ENCODE data around the gene P2RX7.

Gene P2RX7

DNA sequence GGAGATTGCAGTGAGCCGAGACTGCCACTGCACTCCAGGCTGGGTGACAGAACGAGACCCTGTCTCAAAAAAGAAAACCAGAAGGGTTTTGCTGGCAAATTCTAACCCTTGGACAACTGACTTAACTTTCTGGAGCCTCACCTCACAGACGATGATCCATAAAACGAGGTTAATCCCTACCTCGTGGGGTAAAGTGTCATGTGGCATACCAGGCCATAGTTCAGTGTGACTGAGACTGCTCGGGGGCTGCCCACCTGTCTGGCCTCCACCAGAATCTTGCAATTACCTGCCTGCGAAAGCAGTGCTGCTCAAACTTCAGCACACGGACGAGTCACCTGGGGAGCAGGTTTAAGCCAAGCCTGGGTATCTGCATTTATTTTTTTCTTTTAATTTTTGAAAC is 104.1 kb downstream of the P2RX7 start:
- TF ChIP-seq, protein P1, sequence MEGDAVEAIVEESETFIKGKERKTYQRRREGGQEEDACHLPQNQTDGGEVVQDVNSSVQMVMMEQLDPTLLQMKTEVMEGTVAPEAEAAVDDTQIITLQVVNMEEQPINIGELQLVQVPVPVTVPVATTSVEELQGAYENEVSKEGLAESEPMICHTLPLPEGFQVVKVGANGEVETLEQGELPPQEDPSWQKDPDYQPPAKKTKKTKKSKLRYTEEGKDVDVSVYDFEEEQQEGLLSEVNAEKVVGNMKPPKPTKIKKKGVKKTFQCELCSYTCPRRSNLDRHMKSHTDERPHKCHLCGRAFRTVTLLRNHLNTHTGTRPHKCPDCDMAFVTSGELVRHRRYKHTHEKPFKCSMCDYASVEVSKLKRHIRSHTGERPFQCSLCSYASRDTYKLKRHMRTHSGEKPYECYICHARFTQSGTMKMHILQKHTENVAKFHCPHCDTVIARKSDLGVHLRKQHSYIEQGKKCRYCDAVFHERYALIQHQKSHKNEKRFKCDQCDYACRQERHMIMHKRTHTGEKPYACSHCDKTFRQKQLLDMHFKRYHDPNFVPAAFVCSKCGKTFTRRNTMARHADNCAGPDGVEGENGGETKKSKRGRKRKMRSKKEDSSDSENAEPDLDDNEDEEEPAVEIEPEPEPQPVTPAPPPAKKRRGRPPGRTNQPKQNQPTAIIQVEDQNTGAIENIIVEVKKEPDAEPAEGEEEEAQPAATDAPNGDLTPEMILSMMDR (IDR thresholded peaks at IDR 0.05; ENCODE audit: poor library complexity, severe bottlenecking), result no peak
- no peak overlapping the region for H3K27ac ChIP-seq (ENCODE audit: poor library complexity, severe bottlenecking)
- peaks cover 8% of the 10 kb centered on the region for H3K36me3 ChIP-seq (ENCODE audit: low read depth)
- no peaks in the 10 kb centered on the region for H3K4me1 ChIP-seq (ENCODE audit: insufficient read depth, poor library complexity, severe bottlenecking)
- no peak overlapping the region for H3K4me3 ChIP-seq (ENCODE audit: severe bottlenecking)
- no peak for ATAC-seq (ENCODE audit: low read depth)
- DNase-seq (ENCODE audit: low spot score), result no peak
- no peaks in the 10 kb centered on the region for H3K27me3 ChIP-seq (ENCODE audit: insufficient read depth, poor library complexity, severe bottlenecking)
- no peaks in the 10 kb centered on the region for H3K9me3 ChIP-seq (ENCODE audit: severe bottlenecking)

- no peak for ATAC-seq (ENCODE audit: low read depth)
- Histone ChIP-seq H3K9me3 (ENCODE audit: severe bottlenecking) (no peaks in the 10 kb centered on the region), H3K27me3 (ENCODE audit: insufficient read depth, poor library complexity, severe bottlenecking) (no peaks in the 10 kb centered on the region), H3K36me3 (ENCODE audit: low read depth) (peaks cover 8% of the 10 kb centered on the region), H3K4me1 (ENCODE audit: insufficient read depth, poor library complexity, severe bottlenecking) (no peaks in the 10 kb centered on the region), H3K27ac (ENCODE audit: poor library complexity, severe bottlenecking) (no peak overlapping the region), H3K4me3 (ENCODE audit: severe bottlenecking) (no peak overlapping the region)
- TF ChIP-seq, protein P1 (IDR thresholded peaks at IDR 0.05; ENCODE audit: poor library complexity, severe bottlenecking), result no peak
- DNase-seq (ENCODE audit: low spot score), result no peak
These were observed 104.7 kb downstream of the P2RX7 start for GRCh38 chr12:121237415-121237814.

Measured in RWPE2 (cell line).